Measurements from ENCODE around the gene SSBP2. TPM values are rescaled to one million over a fixed set of nuclear protein-coding genes. Genes with fewer than 3 reads are reported as not detected.

SSBP2 gene
- total and polyA plus RNA-seq, 2 donors (not counting 3 experiments of a cell fraction or from before 2014, with no cell fraction given) = 9.6 to 11.5 TPM

DNA sequence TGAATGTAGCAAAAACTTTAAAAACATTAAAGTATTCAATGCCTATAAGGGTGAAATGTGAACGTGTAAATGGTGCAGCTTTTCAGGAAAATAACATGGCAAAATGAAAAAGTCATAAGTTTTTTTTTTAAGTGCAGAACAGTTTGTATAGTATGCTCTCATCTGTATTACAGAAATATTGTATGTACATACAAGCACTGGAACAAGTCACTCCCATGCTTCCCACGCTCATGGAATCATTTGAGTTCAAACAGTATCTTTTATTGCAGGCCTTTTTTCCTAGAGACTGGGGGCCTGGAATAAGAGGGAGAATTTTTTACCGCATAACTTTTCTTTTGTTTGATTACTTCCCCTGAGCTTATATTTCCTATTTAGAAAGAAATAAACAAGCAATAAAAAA, 94.1 kb downstream of the SSBP2 start:
- ChIA-PET CTCF (interaction anchor here (1.1 to 2.1 kb wide), 3 partner anchors 18 to 46 kb away, joined by 3 to 9 read pairs (median 8); no protein-coding TSS in a partner anchor), POLR2A (no interaction called here)
- no peak overlapping the region for H3K4me2 ChIP-seq (ENCODE audit: insufficient read depth, low read length)
- no peak overlapping the region for H3K9ac ChIP-seq (replicated peaks; ENCODE audit: extremely low read depth, insufficient read depth, low read length)
- H3K36me3 ChIP-seq (ENCODE audit: control insufficient read depth in 2 of 2, extremely low read depth in 1 of 2, insufficient read depth in 2 of 2, low read length in 2 of 2) = no peaks in the 10 kb centered on the region
- no TSS peak for BruUV-seq (replicated peaks)
- H3K79me2 ChIP-seq (ENCODE audit: control insufficient read depth, insufficient read depth, low read length) = no peaks in the 10 kb centered on the region
- dilution Hi-C loops (cut with MboI; ENCODE audit: extremely low pct_ligation_motif_present, low sequenced_read_pairs) = no loop called here
- H3K4me1 ChIP-seq (ENCODE audit: control insufficient read depth, extremely low read depth, insufficient read depth, low read length) = no peaks in the 10 kb centered on the region
- H2AFZ ChIP-seq (ENCODE audit: low read depth, low read length) = no peak overlapping the region
- no peak overlapping the region for H3K4me3 ChIP-seq (replicated peaks in 1 of 3; ENCODE audit: insufficient read depth in 1 of 3, low read depth in 1 of 3, low read length in 3 of 3)
- no peaks in the 10 kb centered on the region for H3K9me1 ChIP-seq (replicated peaks; ENCODE audit: control insufficient read depth, extremely low read depth, insufficient read depth, low read length)
- H4K20me1 ChIP-seq (replicated peaks; ENCODE audit: control insufficient read depth, extremely low read depth, insufficient read depth, low read length) = no peaks in the 10 kb centered on the region
- no peaks in the 10 kb centered on the region for H3K9me3 ChIP-seq (replicated peaks; ENCODE audit: control insufficient read depth, insufficient read depth, low read length)
- H3K27me3 ChIP-seq (ENCODE audit: control insufficient read depth in 2 of 2, insufficient read depth in 2 of 2, low read length in 2 of 2) = no peaks in the 10 kb centered on the region
- no peak for FAIRE-seq
- TF ChIP-seq POLR2AphosphoS5 (IDR thresholded peaks at IDR 0.05; ENCODE audit: insufficient read depth, low read depth, low read length) (no peak), MYC (IDR thresholded peaks at IDR 0.05; ENCODE audit: low read depth, low read length) (no peak), EZH2 (IDR thresholded peaks at IDR 0.05; ENCODE audit: borderline replicate concordance, low read depth, low read length, severe bottlenecking) (no peak), GATA2 (IDR thresholded peaks at IDR 0.05; ENCODE audit: insufficient read depth, insufficient read length, low read depth, low read length) (no peak), MAX (IDR thresholded peaks at IDR 0.05; ENCODE audit: insufficient read depth, insufficient read length) (no peak), CTCF (IDR thresholded peaks at IDR 0.05; ENCODE audit: extremely low read depth in 1 of 2, insufficient read depth in 1 of 2, low read depth in 1 of 2, low read length in 2 of 2) (no peak), FOS (IDR thresholded peaks at IDR 0.05; ENCODE audit: borderline replicate concordance, insufficient read depth, low read length) (no peak), POLR2A (IDR thresholded peaks at IDR 0.05; ENCODE audit: low read depth, low read length) (no peak), JUN (IDR thresholded peaks at IDR 0.05; ENCODE audit: borderline replicate concordance, insufficient read depth, insufficient read length, low read depth) (no peak)
- no peak for DNase-seq (ENCODE audit: low read depth, low spot score)
- intact Hi-C loops (cut with micrococcal nuclease) = no loop called here
- H3K27ac ChIP-seq (ENCODE audit: insufficient read depth, low read depth, low read length) = no peak overlapping the region
